IMR-90 (cell line): ENCODE results near the gene TENM3.

Experiments
- RFX5 ChIP-seq: IDR thresholded peaks from 2 replicates; pipeline ENCODE4 v1.8.0; 2012; ENCODE audit warnings: low read depth, mild to moderate bottlenecking, low read length, moderate library complexity
- TF ChIP-seq, protein P1 (sequence below): conservative IDR thresholded peaks from 2 replicates; pipeline ENCODE4 v1.5.1; 2012; ENCODE audit warnings: mild to moderate bottlenecking, low read depth, low read length, improper control_type of control experiment

DNA sequence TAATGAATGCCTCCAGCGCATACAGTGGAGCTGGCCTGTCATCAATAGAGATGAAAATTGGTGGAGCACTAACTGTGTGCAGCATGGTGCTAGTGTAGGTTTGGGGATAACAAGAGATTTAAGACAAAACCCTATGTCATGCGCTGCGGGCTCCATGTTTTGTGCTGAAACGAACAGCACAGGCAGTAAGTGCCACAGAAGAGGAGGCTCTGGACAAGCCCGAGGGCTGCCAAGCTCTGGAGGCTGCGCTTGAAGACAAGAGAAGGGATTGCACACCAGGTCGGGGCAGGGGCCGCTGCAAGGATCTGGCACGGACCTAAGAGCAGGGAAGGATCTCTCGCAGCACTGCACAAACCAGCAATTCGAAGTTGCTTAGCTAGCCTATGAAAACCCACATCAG lies 35.5 kb downstream of the TENM3 start:
- TF ChIP-seq, protein P1, sequence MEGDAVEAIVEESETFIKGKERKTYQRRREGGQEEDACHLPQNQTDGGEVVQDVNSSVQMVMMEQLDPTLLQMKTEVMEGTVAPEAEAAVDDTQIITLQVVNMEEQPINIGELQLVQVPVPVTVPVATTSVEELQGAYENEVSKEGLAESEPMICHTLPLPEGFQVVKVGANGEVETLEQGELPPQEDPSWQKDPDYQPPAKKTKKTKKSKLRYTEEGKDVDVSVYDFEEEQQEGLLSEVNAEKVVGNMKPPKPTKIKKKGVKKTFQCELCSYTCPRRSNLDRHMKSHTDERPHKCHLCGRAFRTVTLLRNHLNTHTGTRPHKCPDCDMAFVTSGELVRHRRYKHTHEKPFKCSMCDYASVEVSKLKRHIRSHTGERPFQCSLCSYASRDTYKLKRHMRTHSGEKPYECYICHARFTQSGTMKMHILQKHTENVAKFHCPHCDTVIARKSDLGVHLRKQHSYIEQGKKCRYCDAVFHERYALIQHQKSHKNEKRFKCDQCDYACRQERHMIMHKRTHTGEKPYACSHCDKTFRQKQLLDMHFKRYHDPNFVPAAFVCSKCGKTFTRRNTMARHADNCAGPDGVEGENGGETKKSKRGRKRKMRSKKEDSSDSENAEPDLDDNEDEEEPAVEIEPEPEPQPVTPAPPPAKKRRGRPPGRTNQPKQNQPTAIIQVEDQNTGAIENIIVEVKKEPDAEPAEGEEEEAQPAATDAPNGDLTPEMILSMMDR, result no peak
- TF ChIP-seq RFX5, result no peak
